Spinal cord (tissue), 10 donors: ENCODE data around the gene COBL. TPM values are rescaled to one million over a fixed set of nuclear protein-coding genes. Genes with fewer than 3 reads are reported as not detected.

ENCODE experiments used
- DNase-seq, 6 donors: peaks; one replicate each; pipeline versions ENCODE4 v3.0.0 to v3.0.0-alpha.2; 2013 to 2015; ENCODE audit warnings: low spot score in 6 of 6, low read depth in 4 of 6
- H3K27ac ChIP-seq: one replicate; pipeline ENCODE4 v1.5.1; 2013; ENCODE audit warnings: low read depth, low read length, control low read depth
- H3K27me3 ChIP-seq: one replicate; pipeline ENCODE4 v1.6.1; 2013; ENCODE audit warnings: low read length; ENCODE audit not compliant: control insufficient read depth, insufficient read depth
- H3K36me3 ChIP-seq: one replicate; pipeline ENCODE4 v1.6.1; 2013; ENCODE audit warnings: low read length; ENCODE audit not compliant: control insufficient read depth, insufficient read depth
- H3K4me1 ChIP-seq: one replicate; pipeline ENCODE4 v1.6.1; 2013; ENCODE audit warnings: low read length; ENCODE audit not compliant: control insufficient read depth, insufficient read depth
- H3K4me3 ChIP-seq: one replicate; pipeline ENCODE4 v1.5.1; 2013; ENCODE audit warnings: low read depth, low read length, control low read depth
- H3K9me3 ChIP-seq: one replicate; pipeline ENCODE4 v1.6.1; 2013; ENCODE audit warnings: low read length; ENCODE audit not compliant: control insufficient read depth, insufficient read depth
- WGBS: methylation state at CpG from one replicate; pipeline ENCODE4 v1.1.5; 2013; ENCODE audit warnings: missing lambda C conversion rate; ENCODE audit not compliant: insufficient coverage; 5-methylcytosine and 5-hydroxymethylcytosine counted together
- polyA plus RNA-seq, 2 donors: library from polyadenylated mRNA; unstranded; fragments of 120-200 nt; gene quantifications; one replicate each; pipeline ENCODE4 v1.2.1, GENCODE V29; 2013; ENCODE audit not compliant: insufficient read length in 2 of 2
- total RNA-seq, 2 donors: library from RNA; depleted of rRNA in 1 of 2; stranded (reverse); fragments of 120-200 nt in 1 of 2; fragments of >200 nt in 1 of 2; gene quantifications; one replicate each; pipeline versions ENCODE4 v1.2.3 to v1.2.4, GENCODE V29; 2013 to 2014
- donor health status: healthy.

The COBL gene
- total and polyA plus RNA-seq, 4 donors = 3.8 to 7.8 (median 5.1) TPM

GRCh38 chr7:51161937-51162336 is 154.7 kb downstream of the COBL start:
- H3K27ac ChIP-seq = no peak overlapping the region
- H3K36me3 ChIP-seq = no peaks in the 10 kb centered on the region
- peaks cover 8% of the 10 kb centered on the region for H3K4me1 ChIP-seq
- H3K27me3 ChIP-seq = no peaks in the 10 kb centered on the region
- no peak for DNase-seq
- 85% methylated on average over 5 of the region's 6 CpGs for WGBS
- H3K4me3 ChIP-seq = no peak overlapping the region
- H3K9me3 ChIP-seq = no peaks in the 10 kb centered on the region

- peak; percentile 54 to 96 (median 81) for DNase-seq
- no peak overlapping the region for H3K27ac ChIP-seq
- no peak overlapping the region for H3K4me3 ChIP-seq
- no peaks in the 10 kb centered on the region for H3K36me3 ChIP-seq
- H3K4me1 ChIP-seq = peaks cover 8% of the 10 kb centered on the region
- H3K9me3 ChIP-seq = no peaks in the 10 kb centered on the region
- WGBS = 0% methylated on average over 5 of the region's 9 CpGs
- no peaks in the 10 kb centered on the region for H3K27me3 ChIP-seq
These were observed 155.5 kb downstream of the COBL start for GRCh38 chr7:51160990-51161615.

- Histone ChIP-seq H3K9me3 (no peaks in the 10 kb centered on the region), H3K27ac (no peak overlapping the region), H3K36me3 (no peaks in the 10 kb centered on the region), H3K4me1 (peaks cover 8% of the 10 kb centered on the region), H3K27me3 (no peaks in the 10 kb centered on the region), H3K4me3 (no peak overlapping the region)
- no CpG with 5 or more reads among the region's 6 CpGs for WGBS
- no peak for DNase-seq
These were observed 156.2 kb downstream of the COBL start for GRCh38 chr7:51160411-51160810.

- peaks cover 9% of the 10 kb centered on the region for H3K4me1 ChIP-seq
- 67% methylated on average over 36 of the region's 36 CpGs for WGBS
- H3K4me3 ChIP-seq = no peak overlapping the region
- H3K9me3 ChIP-seq = no peaks in the 10 kb centered on the region
- H3K27me3 ChIP-seq = no peaks in the 10 kb centered on the region
- H3K27ac ChIP-seq = no peak overlapping the region
- DNase-seq = peak in 1 of 6 donors; percentile 38
- no peaks in the 10 kb centered on the region for H3K36me3 ChIP-seq
These were observed 157.7 kb downstream of the COBL start for GRCh38 chr7:51158742-51159445.

DNA sequence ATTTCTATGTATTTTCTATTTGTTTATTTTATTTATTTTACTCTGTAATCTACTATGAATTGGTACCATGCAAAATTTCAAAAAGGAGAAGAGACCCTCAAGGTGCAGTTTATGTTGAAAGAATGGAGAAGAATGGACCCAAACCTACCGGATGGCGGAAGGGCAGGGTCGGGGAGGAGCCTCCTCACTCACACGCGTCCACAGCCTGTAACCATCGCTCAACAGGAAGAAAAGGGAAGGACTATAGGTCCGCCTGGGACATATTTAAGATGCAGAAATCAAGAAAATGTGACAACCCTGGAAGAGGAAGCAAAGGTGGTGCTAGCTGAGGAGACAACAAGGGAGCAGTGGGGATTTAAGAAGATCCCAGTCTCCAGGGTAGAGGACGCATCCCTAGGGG is 158.4 kb downstream of the COBL start:
- Histone ChIP-seq H3K9me3 (no peaks in the 10 kb centered on the region), H3K4me1 (peaks cover 11% of the 10 kb centered on the region), H3K27me3 (no peaks in the 10 kb centered on the region), H3K27ac (no peak overlapping the region), H3K4me3 (no peak overlapping the region), H3K36me3 (no peaks in the 10 kb centered on the region)
- 71% methylated on average over 3 of the region's 8 CpGs for WGBS
- no peak for DNase-seq

DNA sequence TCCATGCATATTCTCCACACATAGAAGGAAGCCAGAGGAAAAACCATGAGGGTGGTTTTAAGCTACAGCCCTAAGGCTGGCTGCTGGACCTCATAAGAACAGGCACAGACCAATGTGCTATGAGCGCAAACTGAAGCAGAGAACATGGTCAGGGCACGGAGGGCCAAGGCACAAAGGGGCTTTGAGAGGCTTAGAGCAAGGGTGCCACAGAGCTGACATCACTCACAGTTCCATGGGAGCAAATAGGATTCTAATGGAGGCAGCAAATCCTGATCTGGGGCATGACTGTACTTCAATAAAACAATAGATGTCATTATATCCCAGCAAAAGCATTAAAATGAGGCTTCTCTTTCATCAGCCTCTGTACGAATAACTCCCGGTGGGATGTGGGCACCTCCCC is 162.4 kb downstream of the COBL start:
- H3K4me1 ChIP-seq = peaks cover 11% of the 10 kb centered on the region
- H3K36me3 ChIP-seq = no peaks in the 10 kb centered on the region
- H3K27me3 ChIP-seq = no peaks in the 10 kb centered on the region
- peak overlapping the region; percentile 49 for H3K27ac ChIP-seq
- H3K4me3 ChIP-seq = no peak overlapping the region
- DNase-seq = peak in 1 of 6 donors; percentile 37
- H3K9me3 ChIP-seq = no peaks in the 10 kb centered on the region
- WGBS = 78% methylated on average over 2 of the region's 4 CpGs

DNA sequence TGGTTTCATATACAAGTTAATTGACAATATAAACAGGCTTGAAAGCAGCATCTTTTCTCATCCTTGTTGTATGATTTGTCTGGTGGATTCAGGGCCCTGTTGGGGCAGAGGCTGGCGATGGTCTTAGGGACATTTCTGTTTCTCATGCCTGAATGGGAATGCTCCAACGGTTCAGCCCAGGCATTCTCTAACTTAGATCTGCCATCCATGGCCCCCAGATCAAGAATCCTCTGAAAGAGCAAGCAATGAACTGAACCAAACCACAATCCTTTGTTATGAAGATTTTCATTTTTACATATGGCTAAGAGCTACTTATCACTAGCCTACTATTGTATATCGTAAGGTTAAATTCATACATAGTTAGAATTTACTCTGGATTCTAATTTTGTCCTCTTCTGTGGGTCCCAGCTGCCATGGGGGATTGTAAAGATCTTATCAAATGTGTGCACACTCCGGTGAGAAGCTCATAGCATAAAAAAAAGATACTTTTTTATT is 163.9 kb downstream of the COBL start:
- H3K36me3 ChIP-seq = no peaks in the 10 kb centered on the region
- peaks cover 2% of the 10 kb centered on the region for H3K4me1 ChIP-seq
- H3K4me3 ChIP-seq = no peak overlapping the region
- H3K27me3 ChIP-seq = no peaks in the 10 kb centered on the region
- H3K27ac ChIP-seq = no peak overlapping the region
- 69% methylated on average over 2 of the region's 4 CpGs for WGBS
- no peaks in the 10 kb centered on the region for H3K9me3 ChIP-seq
- no peak for DNase-seq

GRCh38 chr7:51151455-51151854 is 165.2 kb downstream of the COBL start:
- WGBS = 100% methylated on average over 1 of the region's 3 CpGs
- H3K4me1 ChIP-seq = peaks cover 2% of the 10 kb centered on the region
- H3K27ac ChIP-seq = no peak overlapping the region
- DNase-seq = no peak
- H3K27me3 ChIP-seq = no peaks in the 10 kb centered on the region
- H3K9me3 ChIP-seq = no peaks in the 10 kb centered on the region
- no peak overlapping the region for H3K4me3 ChIP-seq
- no peaks in the 10 kb centered on the region for H3K36me3 ChIP-seq

GRCh38 chr7:51150193-51150592 is 166.4 kb downstream of the COBL start:
- H3K4me3 ChIP-seq = no peak overlapping the region
- H3K4me1 ChIP-seq = peaks cover 2% of the 10 kb centered on the region
- WGBS = 100% methylated on average over 1 of the region's 3 CpGs
- H3K36me3 ChIP-seq = no peaks in the 10 kb centered on the region
- no peak for DNase-seq
- H3K27ac ChIP-seq = no peak overlapping the region
- H3K9me3 ChIP-seq = no peaks in the 10 kb centered on the region
- H3K27me3 ChIP-seq = no peaks in the 10 kb centered on the region

GRCh38 chr7:51148216-51148615 is 168.4 kb downstream of the COBL start:
- H3K27me3 ChIP-seq = no peaks in the 10 kb centered on the region
- H3K4me1 ChIP-seq = no peaks in the 10 kb centered on the region
- DNase-seq = no peak
- no peaks in the 10 kb centered on the region for H3K36me3 ChIP-seq
- WGBS = 92% methylated on average over 4 of the region's 6 CpGs
- H3K9me3 ChIP-seq = no peaks in the 10 kb centered on the region
- no peak overlapping the region for H3K27ac ChIP-seq
- no peak overlapping the region for H3K4me3 ChIP-seq
